WTC11 (cell line): ENCODE measurements around the gene IL18R1. TPM values are rescaled to one million over a fixed set of nuclear protein-coding genes. Genes with fewer than 3 reads are reported as not detected.

ENCODE experiments used
- ATAC-seq: fragments of 200-7000 bp; cut with Tn5 transposase; 2 replicates; pipeline ENCODE4 v1.10.0; 2021; ENCODE audit warnings: mild to moderate bottlenecking, moderate library complexity
- CTCF ChIA-PET: fragments of 300-600 bp; sonication (Branson Sonifier 250); formaldehyde crosslinking; loops from one replicate; lab custom pipeline; 2021; ENCODE audit warnings: antibody characterized with exemption; lab: Charles Lee
- POLR2A ChIA-PET: fragments of 350-600 bp; sonication (Branson Sonifier 250); formaldehyde crosslinking; loops from one replicate; lab custom pipeline; 2021; ENCODE audit warnings: antibody characterized with exemption; lab: Charles Lee
- DNase-seq: peaks from one replicate; pipeline ENCODE4 v3.0.0; 2021; ENCODE audit warnings: low spot score
- H3K27ac Mint-ChIP-seq: 2 replicates; pipeline ENCODE4 v1.8.0; 2021; ENCODE audit warnings: mixed read lengths
- H3K27me3 Mint-ChIP-seq: 2 replicates; pipeline ENCODE4 v1.8.0; 2021; ENCODE audit warnings: low read depth, mild to moderate bottlenecking, moderate library complexity, mixed read lengths
- H3K36me3 Mint-ChIP-seq: 2 replicates; pipeline ENCODE4 v1.8.0; 2021; ENCODE audit warnings: mixed read lengths
- H3K4me1 Mint-ChIP-seq: 2 replicates; pipeline ENCODE4 v1.8.0; 2022; ENCODE audit warnings: mixed read lengths
- H3K4me3 Mint-ChIP-seq: 2 replicates; pipeline ENCODE4 v1.8.0; 2021; ENCODE audit warnings: mild to moderate bottlenecking, moderate library complexity, mixed read lengths
- H3K9me3 Mint-ChIP-seq: 2 replicates; pipeline ENCODE4 v1.8.0; 2021; ENCODE audit warnings: mixed read lengths
- AR ChIP-seq: fragments of 250-450 bp; sonication (Bioruptor Pico); IDR thresholded peaks from 2 replicates; pipeline ENCODE4 v1.9.0; 2021; ENCODE audit warnings: mild to moderate bottlenecking
- E2F5 ChIP-seq: sonication (generic); formaldehyde crosslinking; IDR thresholded peaks from 2 replicates; pipeline ENCODE4 v1.8.1; 2022; ENCODE audit warnings: mild to moderate bottlenecking, moderate library complexity, missing genetic modification reagents
- ETV6 ChIP-seq: sonication (generic); formaldehyde crosslinking; IDR thresholded peaks from 2 replicates; pipeline ENCODE4 v1.8.1; 2022; ENCODE audit warnings: mild to moderate bottlenecking, missing genetic modification reagents
- FOXJ3 ChIP-seq: sonication (generic); formaldehyde crosslinking; IDR thresholded peaks from 2 replicates; pipeline ENCODE4 v1.9.0; 2021; ENCODE audit warnings: missing genetic modification reagents, mild to moderate bottlenecking, borderline replicate concordance
- IRF2 ChIP-seq: sonication (generic); formaldehyde crosslinking; IDR thresholded peaks from 2 replicates; pipeline ENCODE4 v1.8.0; 2022; ENCODE audit warnings: low read depth, missing genetic modification reagents, borderline replicate concordance
- JAZF1 ChIP-seq: fragments of 250-450 bp; sonication (Bioruptor Pico); IDR thresholded peaks from 2 replicates; pipeline ENCODE4 v1.9.0; 2021; ENCODE audit warnings: moderate library complexity, mild to moderate bottlenecking, inconsistent platforms
- MLX ChIP-seq: sonication (generic); formaldehyde crosslinking; IDR thresholded peaks from 2 replicates; pipeline ENCODE4 v1.8.1; 2023; ENCODE audit warnings: mild to moderate bottlenecking, missing genetic modification reagents, moderate library complexity
- NFE2L1 ChIP-seq: sonication (generic); formaldehyde crosslinking; IDR thresholded peaks from 2 replicates; pipeline ENCODE4 v1.8.1; 2023; ENCODE audit warnings: missing genetic modification reagents
- NFYB ChIP-seq: sonication (generic); formaldehyde crosslinking; conservative IDR thresholded peaks from 2 replicates; pipeline ENCODE4 v1.8.0; 2022; ENCODE audit warnings: low read depth, missing genetic modification reagents
- NR2C2 ChIP-seq: sonication (generic); formaldehyde crosslinking; IDR thresholded peaks from 2 replicates; pipeline ENCODE4 v1.8.0; 2022; ENCODE audit warnings: mild to moderate bottlenecking, missing genetic modification reagents
- NR3C1 ChIP-seq: sonication (generic); formaldehyde crosslinking; conservative IDR thresholded peaks from 2 replicates; pipeline ENCODE4 v1.8.1; 2023; ENCODE audit warnings: low read depth, mild to moderate bottlenecking, missing genetic modification reagents
- OVOL2 ChIP-seq: fragments of 250-450 bp; sonication (Bioruptor Pico); IDR thresholded peaks from 2 replicates; pipeline ENCODE4 v1.9.0; 2021; ENCODE audit warnings: mild to moderate bottlenecking, borderline replicate concordance
- TEAD1 ChIP-seq: sonication (generic); formaldehyde crosslinking; IDR thresholded peaks from 2 replicates; pipeline ENCODE4 v1.8.0; 2022; ENCODE audit warnings: mild to moderate bottlenecking, missing genetic modification reagents
- TEAD4 ChIP-seq: sonication (generic); formaldehyde crosslinking; IDR thresholded peaks from 2 replicates; pipeline ENCODE4 v1.8.0; 2022; ENCODE audit warnings: mild to moderate bottlenecking, missing genetic modification reagents
- TP53 ChIP-seq: sonication (generic); formaldehyde crosslinking; IDR thresholded peaks from 2 replicates; pipeline ENCODE4 v1.8.1; 2023; ENCODE audit warnings: mild to moderate bottlenecking, missing genetic modification reagents
- ZNF232 ChIP-seq: sonication (generic); formaldehyde crosslinking; IDR thresholded peaks from 2 replicates; pipeline ENCODE4 v1.8.0; 2022; ENCODE audit warnings: mild to moderate bottlenecking, missing genetic modification reagents
- ZNF317 ChIP-seq: sonication (generic); formaldehyde crosslinking; IDR thresholded peaks from 2 replicates; pipeline ENCODE4 v1.8.1; 2023; ENCODE audit warnings: low read depth, mild to moderate bottlenecking, moderate library complexity, missing genetic modification reagents, borderline replicate concordance
- ZSCAN18 ChIP-seq: fragments of 250-450 bp; sonication (Bioruptor Pico); IDR thresholded peaks from 2 replicates; pipeline ENCODE4 v2.1.2; 2022; ENCODE audit warnings: mild to moderate bottlenecking, moderate library complexity
- total RNA-seq: library from RNA; stranded (reverse); gene quantifications from 3 replicates; pipeline ENCODE4 v1.2.3, GENCODE V29; 2021
- TF ChIP-seq, protein P1 (sequence below): sonication (generic); formaldehyde crosslinking; IDR thresholded peaks from 2 replicates; pipeline ENCODE4 v1.8.1; 2023; ENCODE audit warnings: mild to moderate bottlenecking, moderate library complexity, missing genetic modification reagents
- TF ChIP-seq, protein P2 (sequence below): sonication (generic); formaldehyde crosslinking; IDR thresholded peaks from 2 replicates; pipeline ENCODE4 v1.8.0; 2023; ENCODE audit warnings: missing genetic modification reagents
- TF ChIP-seq, protein P3 (sequence below): sonication (generic); formaldehyde crosslinking; IDR thresholded peaks from 2 replicates; pipeline ENCODE4 v1.8.1; 2022; ENCODE audit warnings: low read depth, mild to moderate bottlenecking, moderate library complexity, missing genetic modification reagents, borderline replicate concordance
- TF ChIP-seq, protein P4 (sequence below): sonication (generic); formaldehyde crosslinking; IDR thresholded peaks from 2 replicates; pipeline ENCODE4 v1.8.1; 2022; ENCODE audit warnings: low read depth, missing genetic modification reagents, borderline replicate concordance

Gene IL18R1
- total RNA-seq, 1 experiment from 2014 or later, result not detected

GRCh38 chr2:102315921-102316320 lies 39.7 kb upstream of the IL18R1 start:
- peaks cover 3% of the 10 kb centered on the region for H3K36me3 Mint-ChIP-seq
- H3K27ac Mint-ChIP-seq, result no peak overlapping the region
- no peak overlapping the region for H3K4me3 Mint-ChIP-seq
- no peaks in the 10 kb centered on the region for H3K4me1 Mint-ChIP-seq
- H3K9me3 Mint-ChIP-seq, result peaks cover 36% of the 10 kb centered on the region
- POLR2A ChIA-PET, result no interaction called here
- no peaks in the 10 kb centered on the region for H3K27me3 Mint-ChIP-seq
- ATAC-seq, result no peak
- TF ChIP-seq, protein P1, sequence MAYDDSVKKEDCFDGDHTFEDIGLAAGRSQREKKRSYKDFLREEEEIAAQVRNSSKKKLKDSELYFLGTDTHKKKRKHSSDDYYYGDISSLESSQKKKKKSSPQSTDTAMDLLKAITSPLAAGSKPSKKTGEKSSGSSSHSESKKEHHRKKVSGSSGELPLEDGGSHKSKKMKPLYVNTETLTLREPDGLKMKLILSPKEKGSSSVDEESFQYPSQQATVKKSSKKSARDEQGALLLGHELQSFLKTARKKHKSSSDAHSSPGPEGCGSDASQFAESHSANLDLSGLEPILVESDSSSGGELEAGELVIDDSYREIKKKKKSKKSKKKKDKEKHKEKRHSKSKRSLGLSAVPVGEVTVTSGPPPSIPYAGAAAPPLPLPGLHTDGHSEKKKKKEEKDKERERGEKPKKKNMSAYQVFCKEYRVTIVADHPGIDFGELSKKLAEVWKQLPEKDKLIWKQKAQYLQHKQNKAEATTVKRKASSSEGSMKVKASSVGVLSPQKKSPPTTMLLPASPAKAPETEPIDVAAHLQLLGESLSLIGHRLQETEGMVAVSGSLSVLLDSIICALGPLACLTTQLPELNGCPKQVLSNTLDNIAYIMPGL (CRISPR knock-in tag), result no peak
- TF ChIP-seq, all 79 proteins: peak for 0
- CTCF ChIA-PET, result interaction anchor here (1.0 to 1.8 kb wide), 2 partner anchors 14 to 65 kb away, joined by 3 to 7 read pairs; no protein-coding TSS in a partner anchor
- no peak for DNase-seq

GRCh38 chr2:102317715-102318114 lies 37.9 kb upstream of the IL18R1 start:
- no peaks in the 10 kb centered on the region for H3K27me3 Mint-ChIP-seq
- CTCF ChIA-PET, result no interaction called here

DNA sequence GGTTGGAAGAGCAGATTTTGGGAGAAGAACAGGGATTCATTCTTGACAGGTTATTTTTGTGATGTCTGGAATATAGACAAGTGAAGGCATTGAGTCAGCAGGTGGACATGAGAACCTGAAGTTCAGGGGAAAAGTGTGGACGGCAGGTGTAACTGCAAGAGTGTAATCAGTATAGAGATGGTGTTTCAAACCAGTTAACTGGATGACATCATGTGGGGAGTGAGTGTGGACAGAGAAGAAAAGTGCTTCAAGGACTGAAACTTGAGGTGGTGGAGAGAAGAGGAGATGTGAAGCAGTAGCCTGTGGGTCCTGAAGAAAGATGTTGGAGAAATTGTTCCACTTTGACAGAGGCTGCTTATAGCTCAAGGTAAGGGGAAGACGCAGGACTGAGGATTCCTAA lies 37.2 kb upstream of the IL18R1 start:
- ChIA-PET CTCF (no interaction called here), POLR2A (no interaction called here)
- Mint-ChIP-seq H3K27me3 (no peaks in the 10 kb centered on the region), H3K27ac (no peak overlapping the region), H3K4me1 (no peaks in the 10 kb centered on the region), H3K4me3 (no peak overlapping the region), H3K9me3 (peaks cover 48% of the 10 kb centered on the region), H3K36me3 (peaks cover 5% of the 10 kb centered on the region)
- DNase-seq, result no peak
- no peak for ATAC-seq
- TF ChIP-seq AR (CRISPR knock-in tag), result no peak
- TF ChIP-seq, protein P2, sequence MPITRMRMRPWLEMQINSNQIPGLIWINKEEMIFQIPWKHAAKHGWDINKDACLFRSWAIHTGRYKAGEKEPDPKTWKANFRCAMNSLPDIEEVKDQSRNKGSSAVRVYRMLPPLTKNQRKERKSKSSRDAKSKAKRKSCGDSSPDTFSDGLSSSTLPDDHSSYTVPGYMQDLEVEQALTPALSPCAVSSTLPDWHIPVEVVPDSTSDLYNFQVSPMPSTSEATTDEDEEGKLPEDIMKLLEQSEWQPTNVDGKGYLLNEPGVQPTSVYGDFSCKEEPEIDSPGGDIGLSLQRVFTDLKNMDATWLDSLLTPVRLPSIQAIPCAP (CRISPR knock-in tag), result no peak
- no peak for TF ChIP-seq NFYB (CRISPR knock-in tag)
- no peak for TF ChIP-seq JAZF1 (CRISPR knock-in tag)
- TF ChIP-seq FOXJ3, result no peak
- TF ChIP-seq NFE2L1 (CRISPR knock-in tag), result no peak
- TF ChIP-seq NR2C2 (CRISPR knock-in tag), result no peak
- no peak for TF ChIP-seq IRF2 (CRISPR knock-in tag)
- TF ChIP-seq, protein P3, sequence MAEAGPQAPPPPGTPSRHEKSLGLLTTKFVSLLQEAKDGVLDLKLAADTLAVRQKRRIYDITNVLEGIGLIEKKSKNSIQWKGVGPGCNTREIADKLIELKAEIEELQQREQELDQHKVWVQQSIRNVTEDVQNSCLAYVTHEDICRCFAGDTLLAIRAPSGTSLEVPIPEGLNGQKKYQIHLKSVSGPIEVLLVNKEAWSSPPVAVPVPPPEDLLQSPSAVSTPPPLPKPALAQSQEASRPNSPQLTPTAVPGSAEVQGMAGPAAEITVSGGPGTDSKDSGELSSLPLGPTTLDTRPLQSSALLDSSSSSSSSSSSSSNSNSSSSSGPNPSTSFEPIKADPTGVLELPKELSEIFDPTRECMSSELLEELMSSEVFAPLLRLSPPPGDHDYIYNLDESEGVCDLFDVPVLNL, result no peak
- TF ChIP-seq ETV6, result no peak
- no peak for TF ChIP-seq E2F5
- TF ChIP-seq TEAD4, result no peak

More at GRCh38 chr2:102317715-102318114, 37.9 kb upstream of the IL18R1 start:
- POLR2A ChIA-PET, result no interaction called here
- TF ChIP-seq ZSCAN18 (CRISPR knock-in tag) (no peak), NFYB (CRISPR knock-in tag) (no peak), ZNF317 (CRISPR knock-in tag) (no peak), MLX (CRISPR knock-in tag) (no peak), ZNF232 (CRISPR knock-in tag) (no peak), TP53 (CRISPR knock-in tag) (no peak), TEAD1 (CRISPR knock-in tag) (no peak), OVOL2 (CRISPR knock-in tag) (no peak), NR3C1 (CRISPR knock-in tag) (no peak)
- TF ChIP-seq, protein P4, sequence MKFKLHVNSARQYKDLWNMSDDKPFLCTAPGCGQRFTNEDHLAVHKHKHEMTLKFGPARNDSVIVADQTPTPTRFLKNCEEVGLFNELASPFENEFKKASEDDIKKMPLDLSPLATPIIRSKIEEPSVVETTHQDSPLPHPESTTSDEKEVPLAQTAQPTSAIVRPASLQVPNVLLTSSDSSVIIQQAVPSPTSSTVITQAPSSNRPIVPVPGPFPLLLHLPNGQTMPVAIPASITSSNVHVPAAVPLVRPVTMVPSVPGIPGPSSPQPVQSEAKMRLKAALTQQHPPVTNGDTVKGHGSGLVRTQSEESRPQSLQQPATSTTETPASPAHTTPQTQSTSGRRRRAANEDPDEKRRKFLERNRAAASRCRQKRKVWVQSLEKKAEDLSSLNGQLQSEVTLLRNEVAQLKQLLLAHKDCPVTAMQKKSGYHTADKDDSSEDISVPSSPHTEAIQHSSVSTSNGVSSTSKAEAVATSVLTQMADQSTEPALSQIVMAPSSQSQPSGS (CRISPR knock-in tag), result no peak
- ATAC-seq (no peak), DNase-seq (no peak)
- Mint-ChIP-seq H3K36me3 (peaks cover 3% of the 10 kb centered on the region), H3K4me3 (no peak overlapping the region), H3K27ac (no peak overlapping the region), H3K4me1 (no peaks in the 10 kb centered on the region), H3K9me3 (peaks cover 45% of the 10 kb centered on the region)
